NCI-H524 treated with DMSO at 0.1 percent for 48 hours (cell line): ENCODE results near the gene STOX1.
A peak's percentile ranks its signal among the peaks of the same experiment; 100 is the strongest.
"Not testable (repeated sequence)": the region's sequence is repeated elsewhere in the genome, so short reads cannot be mapped to it uniquely, and the experiment has no call there.

ENCODE experiments used
- DNase-seq: peaks from one replicate; lab custom pipeline; 2025; lab: John Stamatoyannopoulos, UW

STOX1 gene

GRCh38 chr10:68879628-68880027 is 52.3 kb downstream of the STOX1 start:
- no peak for DNase-seq

GRCh38 chr10:68880181-68880580 is 52.9 kb downstream of the STOX1 start:
- DNase-seq, result no peak

GRCh38 chr10:68895041-68895440 is 67.7 kb downstream of the STOX1 start:
- no peak for DNase-seq

- DNase-seq, result peak; percentile 1
Measured at GRCh38 chr10:68897336-68897741, 70.0 kb downstream of the STOX1 start.

GRCh38 chr10:68899186-68899745 is 71.9 kb downstream of the STOX1 start:
- DNase-seq, result peak; percentile 5

GRCh38 chr10:68900427-68901104 is 73.2 kb downstream of the STOX1 start:
- peak; percentile 55 for DNase-seq

GRCh38 chr10:68901105-68901927 is 74.0 kb downstream of the STOX1 start, which contains the start of gene DDX50:
Gene DDX50 (plus strand): TSS chr10:68901315. CDS start chr10:68901385, 70 bp downstream.
- DNase-seq, result peak; percentile 56

- DNase-seq, result no peak
Measured at GRCh38 chr10:68902382-68902781, 75.1 kb downstream of the STOX1 start.

- DNase-seq, result no peak
Measured at GRCh38 chr10:68924593-68924992, 97.3 kb downstream of the STOX1 start.

GRCh38 chr10:68925489-68925888 is 98.2 kb downstream of the STOX1 start:
- no peak for DNase-seq

- not testable (repeated sequence) for DNase-seq
Measured at GRCh38 chr10:68929157-68929556, 101.8 kb downstream of the STOX1 start.

GRCh38 chr10:68929888-68930287 is 102.6 kb downstream of the STOX1 start:
- not testable (repeated sequence) for DNase-seq

GRCh38 chr10:68932860-68933259 is 105.5 kb downstream of the STOX1 start:
- DNase-seq, result not testable (repeated sequence)

GRCh38 chr10:68934994-68935393 is 107.7 kb downstream of the STOX1 start:
- DNase-seq, result no peak

GRCh38 chr10:68938117-68938516 is 110.8 kb downstream of the STOX1 start:
- no peak for DNase-seq

GRCh38 chr10:68938884-68939283 is 111.6 kb downstream of the STOX1 start:
- no peak for DNase-seq

- DNase-seq, result not testable (repeated sequence)
Measured at GRCh38 chr10:68940917-68941316, 113.6 kb downstream of the STOX1 start.
